ENCODE measurements around the gene MAK.

The MAK gene

GRCh38 chr6:10791673-10792072 lies 46.7 kb downstream of the MAK start:
- H3K4me3 Mint-ChIP-seq = no peak overlapping the region
- H3K4me1 Mint-ChIP-seq = no peaks in the 10 kb centered on the region
- peaks cover 3% of the 10 kb centered on the region for H3K9me3 Mint-ChIP-seq
- TF ChIP-seq CTCF (IDR thresholded peaks at IDR 0.05) = no peak
- no peak overlapping the region for H3K27ac Mint-ChIP-seq
- H3K36me3 Mint-ChIP-seq (ENCODE audit: low read depth) = peaks cover 48% of the 10 kb centered on the region
- H3K27me3 Mint-ChIP-seq (ENCODE audit: low read depth, poor library complexity) = no peaks in the 10 kb centered on the region
- no peak for DNase-seq

GRCh38 chr6:10779076-10779475 lies 59.3 kb downstream of the MAK start:
- Mint-ChIP-seq H3K9me3 (no peaks in the 10 kb centered on the region), H3K27me3 (ENCODE audit: low read depth, poor library complexity) (no peaks in the 10 kb centered on the region)

GRCh38 chr6:10778230-10778629 lies 60.1 kb downstream of the MAK start:
- Mint-ChIP-seq H3K27me3 (ENCODE audit: low read depth, poor library complexity) (no peaks in the 10 kb centered on the region), H3K9me3 (no peaks in the 10 kb centered on the region), H3K36me3 (ENCODE audit: low read depth) (peaks cover 54% of the 10 kb centered on the region), H3K27ac (no peak overlapping the region), H3K4me1 (no peaks in the 10 kb centered on the region), H3K4me3 (no peak overlapping the region)
- no peak for TF ChIP-seq CTCF (IDR thresholded peaks at IDR 0.05)
- no peak for DNase-seq

More at GRCh38 chr6:10779076-10779475, 59.3 kb downstream of the MAK start:
- no peak for TF ChIP-seq CTCF (IDR thresholded peaks at IDR 0.05)
- no peaks in the 10 kb centered on the region for H3K4me1 Mint-ChIP-seq
- H3K27ac Mint-ChIP-seq = no peak overlapping the region
- H3K36me3 Mint-ChIP-seq (ENCODE audit: low read depth) = peaks cover 58% of the 10 kb centered on the region
- no peak overlapping the region for H3K4me3 Mint-ChIP-seq
- no peak for DNase-seq

GRCh38 chr6:10771371-10771894 lies 66.9 kb downstream of the MAK start:
- Mint-ChIP-seq H3K4me3 (no peak overlapping the region), H3K9me3 (no peaks in the 10 kb centered on the region), H3K27me3 (ENCODE audit: low read depth, poor library complexity) (no peaks in the 10 kb centered on the region), H3K36me3 (ENCODE audit: low read depth) (peaks cover 50% of the 10 kb centered on the region), H3K27ac (peak overlapping the region; percentile 80), H3K4me1 (peaks cover 7% of the 10 kb centered on the region)
- no peak for DNase-seq
- TF ChIP-seq CTCF (IDR thresholded peaks at IDR 0.05) = no peak

- TF ChIP-seq CTCF (IDR thresholded peaks at IDR 0.05) = no peak
- Mint-ChIP-seq H3K4me3 (no peak overlapping the region), H3K4me1 (peaks cover 11% of the 10 kb centered on the region), H3K36me3 (ENCODE audit: low read depth) (peaks cover 30% of the 10 kb centered on the region), H3K27me3 (ENCODE audit: low read depth, poor library complexity) (no peaks in the 10 kb centered on the region), H3K27ac (no peak overlapping the region), H3K9me3 (no peaks in the 10 kb centered on the region)
- no peak for DNase-seq
These were observed 68.9 kb downstream of the MAK start for GRCh38 chr6:10769419-10769818.

GRCh38 chr6:10763006-10763405 lies 75.3 kb downstream of the MAK start:
- DNase-seq = no peak
- H3K27me3 Mint-ChIP-seq (ENCODE audit: low read depth, poor library complexity) = no peaks in the 10 kb centered on the region
- TF ChIP-seq CTCF (IDR thresholded peaks at IDR 0.05) = no peak

More at GRCh38 chr6:10763006-10763405, 75.3 kb downstream of the MAK start:
- peaks cover 45% of the 10 kb centered on the region for H3K36me3 Mint-ChIP-seq (ENCODE audit: low read depth)
- no peak overlapping the region for H3K27ac Mint-ChIP-seq
- H3K4me1 Mint-ChIP-seq = peaks cover 4% of the 10 kb centered on the region
- H3K4me3 Mint-ChIP-seq = no peak overlapping the region
- H3K9me3 Mint-ChIP-seq = no peaks in the 10 kb centered on the region
